IMR-90 (cell line): ENCODE measurements around the gene IL1RAPL1. TPM values are rescaled to one million over a fixed set of nuclear protein-coding genes. Genes with fewer than 3 reads are reported as not detected.

Source experiments
- ATAC-seq: fragments of 200-7000 bp; cut with Tn5 transposase; 2 replicates; pipeline ENCODE4 v1.9.1; 2020; ENCODE audit warnings: low read depth, mild to moderate bottlenecking, moderate library complexity
- BruUV-seq: library from RNA; stranded (reverse); fragments of 400-500 nt; replicated peaks from 2 replicates; lab custom pipeline; 2021; lab: Mats Ljungman, UMichigan
- CTCF ChIA-PET: fragments of 300-600 bp; formaldehyde crosslinking; extraction: SDS; loops from one replicate; lab custom pipeline; 2021; ENCODE audit warnings: antibody characterized with exemption; lab: Yijun Ruan, JAX
- POLR2A ChIA-PET: fragments of 300-600 bp; sonication (Branson Sonifier 250); formaldehyde crosslinking; loops from one replicate; lab custom pipeline; 2022; ENCODE audit warnings: antibody characterized with exemption; ENCODE audit not compliant: unreplicated experiment; lab: Charles Lee
- DNase-seq: peaks from one replicate; pipeline ENCODE4 v3.0.0; 2013
- H2AFZ ChIP-seq: replicated peaks from 2 replicates; pipeline ENCODE3; 2013; ENCODE audit warnings: low read length, mild to moderate bottlenecking; ENCODE audit not compliant: poor library complexity
- H2AK5ac ChIP-seq: 2 replicates; pipeline ENCODE4 v1.6.1; 2013; ENCODE audit warnings: low read depth, low read length, inconsistent platforms
- H2AK9ac ChIP-seq: replicated peaks from 2 replicates; pipeline ENCODE3; 2013; ENCODE audit warnings: mild to moderate bottlenecking, low read depth, low read length, moderate library complexity; ENCODE audit not compliant: poor library complexity
- H2BK120ac ChIP-seq: 2 replicates; pipeline ENCODE4 v1.6.1; 2013; ENCODE audit warnings: low read depth, low read length, inconsistent platforms
- H2BK15ac ChIP-seq: 3 replicates; pipeline ENCODE4 v1.6.1; 2013; ENCODE audit warnings: low read depth, low read length, inconsistent platforms
- H2BK20ac ChIP-seq: 2 replicates; pipeline ENCODE4 v1.6.1; 2013; ENCODE audit warnings: low read depth, mild to moderate bottlenecking, inconsistent platforms, low read length, moderate library complexity
- H2BK5ac ChIP-seq: 2 replicates; pipeline ENCODE4 v1.6.1; 2013; ENCODE audit warnings: mild to moderate bottlenecking, low read depth, low read length, inconsistent platforms; ENCODE audit not compliant: poor library complexity, severe bottlenecking
- H3K14ac ChIP-seq: replicated peaks from 2 replicates; pipeline ENCODE4 v1.6.1; 2013; ENCODE audit warnings: low read depth, low read length, inconsistent platforms
- H3K18ac ChIP-seq: 2 replicates; pipeline ENCODE4 v1.6.1; 2013; ENCODE audit warnings: low read depth, low read length, control low read depth
- H3K23ac ChIP-seq: 2 replicates; pipeline ENCODE4 v1.6.1; 2013; ENCODE audit warnings: low read depth, low read length, inconsistent platforms
- H3K27ac ChIP-seq: 2 replicates; pipeline ENCODE4 v1.5.1; 2013; ENCODE audit warnings: mild to moderate bottlenecking, control low read depth, low read length; ENCODE audit not compliant: insufficient read depth
- H3K27me3 ChIP-seq: 2 replicates; pipeline ENCODE4 v1.6.1; 2013; ENCODE audit warnings: low read length; ENCODE audit not compliant: control insufficient read depth, insufficient read depth
- H3K36me3 ChIP-seq: 2 replicates; pipeline ENCODE4 v1.6.1; 2013; ENCODE audit warnings: low read length, mixed read lengths; ENCODE audit not compliant: control insufficient read depth, insufficient read depth
- H3K4ac ChIP-seq: 2 replicates; pipeline ENCODE4 v1.6.1; 2013; ENCODE audit warnings: low read depth, low read length, inconsistent platforms
- H3K4me1 ChIP-seq: 2 replicates; pipeline ENCODE4 v1.6.1; 2013; ENCODE audit warnings: low read length, mixed read lengths; ENCODE audit not compliant: control insufficient read depth, insufficient read depth
- H3K4me2 ChIP-seq: 2 replicates; pipeline ENCODE4 v1.6.1; 2013; ENCODE audit warnings: low read depth, mild to moderate bottlenecking, control low read depth, low read length, moderate library complexity
- H3K4me3 ChIP-seq: 2 replicates; pipeline ENCODE4 v1.5.1; 2013; ENCODE audit warnings: low read depth, mild to moderate bottlenecking, control low read depth, low read length, moderate library complexity; ENCODE audit not compliant: insufficient read depth
- H3K56ac ChIP-seq: 2 replicates; pipeline ENCODE4 v1.6.1; 2013; ENCODE audit warnings: low read length, inconsistent platforms; ENCODE audit not compliant: insufficient read depth; ENCODE audit errors: extremely low read depth
- H3K79me1 ChIP-seq, 2 experiments: 2 replicates each; pipeline ENCODE4 v1.6.1; 2013; ENCODE audit warnings: low read length in 2 of 2, inconsistent platforms in 1 of 2, low read depth in 1 of 2
- H3K9ac ChIP-seq: 2 replicates; pipeline ENCODE4 v1.6.1; 2013; ENCODE audit warnings: low read depth, low read length, control low read depth
- H3K9me1 ChIP-seq: 2 replicates; pipeline ENCODE4 v1.6.1; 2013; ENCODE audit warnings: low read length, inconsistent platforms; ENCODE audit not compliant: insufficient read depth
- H3K9me3 ChIP-seq: 2 replicates; pipeline ENCODE4 v1.6.1; 2013; ENCODE audit warnings: low read length; ENCODE audit not compliant: control insufficient read depth, insufficient read depth
- H4K20me1 ChIP-seq: 2 replicates; pipeline ENCODE4 v1.6.1; 2013; ENCODE audit warnings: low read length, inconsistent platforms; ENCODE audit not compliant: insufficient read depth
- H4K5ac ChIP-seq: 2 replicates; pipeline ENCODE4 v1.6.1; 2013; ENCODE audit warnings: mild to moderate bottlenecking, low read depth, low read length, control low read depth
- H4K8ac ChIP-seq, 2 experiments: 2 replicates each; pipeline ENCODE4 v1.6.1; 2013; ENCODE audit warnings: low read depth in 2 of 2, low read length in 2 of 2, control low read depth in 1 of 2, inconsistent platforms in 1 of 2
- H4K91ac ChIP-seq: 2 replicates; pipeline ENCODE4 v1.6.1; 2013; ENCODE audit warnings: low read depth, low read length, inconsistent platforms; ENCODE audit not compliant: insufficient read depth
- BHLHE40 ChIP-seq: fragments of 150-350 bp; IDR thresholded peaks from 2 replicates; pipeline ENCODE4 v1.6.1; 2016; ENCODE audit warnings: mild to moderate bottlenecking, low read depth, low read length
- ELK1 ChIP-seq: fragments of 150-350 bp; IDR thresholded peaks from 2 replicates; pipeline ENCODE4 v1.6.1; 2016; ENCODE audit warnings: low read depth, mild to moderate bottlenecking, low read length, moderate library complexity, borderline replicate concordance
- FOS ChIP-seq: fragments of 150-350 bp; IDR thresholded peaks from 2 replicates; pipeline ENCODE4 v1.6.1; 2016; ENCODE audit warnings: low read depth, low read length
- MAFK ChIP-seq: IDR thresholded peaks from 2 replicates; pipeline ENCODE4 v1.6.1; 2012; ENCODE audit warnings: low read depth, low read length, improper control_type of control experiment
- MXI1 ChIP-seq: IDR thresholded peaks from 2 replicates; pipeline ENCODE4 v1.6.1; 2012; ENCODE audit warnings: low read depth, mild to moderate bottlenecking, low read length, moderate library complexity, borderline replicate concordance
- NFE2L2 ChIP-seq: fragments of 150-350 bp; IDR thresholded peaks from 2 replicates; pipeline ENCODE4 v1.6.1; 2016; ENCODE audit warnings: low read depth, mild to moderate bottlenecking, low read length
- POLR2A ChIP-seq: IDR thresholded peaks from 2 replicates; pipeline ENCODE4 v1.6.1; 2012; ENCODE audit warnings: mild to moderate bottlenecking, low read depth, low read length
- RAD21 ChIP-seq: IDR thresholded peaks from 2 replicates; pipeline ENCODE4 v1.6.1; 2012; ENCODE audit warnings: low read length, improper control_type of control experiment
- RCOR1 ChIP-seq: IDR thresholded peaks from 2 replicates; pipeline ENCODE4 v1.6.1; 2012; ENCODE audit warnings: mild to moderate bottlenecking, low read length, improper control_type of control experiment; ENCODE audit not compliant: insufficient replicate concordance
- RFX5 ChIP-seq: IDR thresholded peaks from 2 replicates; pipeline ENCODE4 v1.8.0; 2012; ENCODE audit warnings: low read depth, mild to moderate bottlenecking, low read length, moderate library complexity
- SMC3 ChIP-seq: fragments of 150-350 bp; IDR thresholded peaks from 2 replicates; pipeline ENCODE4 v1.6.1; 2016; ENCODE audit warnings: low read depth, mild to moderate bottlenecking, antibody characterized with exemption, low read length, moderate library complexity
- USF2 ChIP-seq: fragments of 150-350 bp; IDR thresholded peaks from 2 replicates; pipeline ENCODE4 v1.6.1; 2017; ENCODE audit warnings: mild to moderate bottlenecking, antibody characterized with exemption, low read length, low read depth
- WGBS, 2 experiments: methylation state at CpG; one replicate each; pipeline versions ENCODE4 v1.1.5 to v1.1.7; 2013; ENCODE audit warnings: missing lambda C conversion rate in 2 of 2; ENCODE audit not compliant: insufficient read length in 1 of 2; ENCODE audit errors: extremely low coverage in 2 of 2; 5-methylcytosine and 5-hydroxymethylcytosine counted together
- dilution Hi-C: fragments of 300-500 bp; cut with HindIII; formaldehyde crosslinking; loops from one replicate; pipeline ENCODE4 v1.14.3; 2018; ENCODE audit warnings: low sequenced_read_pairs; ENCODE audit not compliant: unreplicated experiment
- in situ Hi-C: fragments of 300-500 bp; cut with MboI; formaldehyde crosslinking; loops from 3 replicates; pipeline ENCODE4 v1.14.3; 2019; ENCODE audit warnings: low sequenced_read_pairs, inconsistent platforms, mixed read lengths
- intact Hi-C: fragments of 100-400 bp; cut with micrococcal nuclease; formaldehyde crosslinking; loops from 2 replicates; pipeline ENCODE4 v1.10.0; 2022
- polyA plus RNA-seq, 3 experiments: library from polyadenylated mRNA; depleted of rRNA; stranded (reverse); fragments of >200 nt; gene quantifications; 2 replicates each; pipeline ENCODE4 v1.2.3, GENCODE V29; 2012; ENCODE audit warnings: low replicate concordance in 1 of 3
- total RNA-seq: library from RNA; depleted of rRNA; stranded (reverse); fragments of >200 nt; gene quantifications from 2 replicates; pipeline ENCODE4 v1.2.3, GENCODE V29; 2012
- TF ChIP-seq, protein P1 (sequence below): conservative IDR thresholded peaks from 2 replicates; pipeline ENCODE4 v1.5.1; 2012; ENCODE audit warnings: mild to moderate bottlenecking, low read depth, low read length, improper control_type of control experiment

IL1RAPL1 gene
- total and polyA plus RNA-seq, 2 of the 4 experiments (the other 2 are of a cell fraction): 1.5 to 9.0 TPM

DNA sequence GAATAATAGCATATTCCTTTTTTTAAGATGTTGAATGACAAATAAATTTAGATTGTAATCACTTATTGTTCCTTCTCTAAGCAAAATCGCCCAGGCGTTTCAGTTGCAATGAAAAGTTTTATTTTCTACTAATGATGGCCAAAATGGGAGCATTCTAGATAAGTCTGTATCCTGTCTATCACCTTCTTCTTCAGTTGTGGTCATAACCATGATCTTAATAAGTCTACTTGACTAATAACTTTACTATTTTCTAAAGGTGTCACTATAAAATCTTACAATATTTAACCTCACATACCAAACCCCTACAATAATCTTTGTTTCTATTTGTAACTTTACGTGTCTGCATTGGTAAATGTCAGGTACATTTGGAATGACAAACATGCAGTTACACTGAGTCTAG is 904.4 kb downstream of the IL1RAPL1 start:
- intact Hi-C loops: no loop called here
- Histone ChIP-seq H3K14ac (no peak overlapping the region), H3K23ac (no peak overlapping the region), H3K9me1 (no peaks in the 10 kb centered on the region), H3K9me3 (no peaks in the 10 kb centered on the region), H4K91ac (no peak overlapping the region), H3K79me1 (no peaks in the 10 kb centered on the region), H3K9ac (no peak overlapping the region), H2AK9ac (no peak overlapping the region), H3K56ac (no peak overlapping the region), H2AFZ (no peak overlapping the region), H3K18ac (no peak overlapping the region), H2BK15ac (no peak overlapping the region), H4K5ac (no peak overlapping the region), H3K4ac (no peak overlapping the region), H2BK5ac (no peak overlapping the region), H3K4me1 (0 out of 2 replicates have a peak, but pooled peaks cover 2% of the 10 kb centered on the region), H4K8ac (no peak overlapping the region), H3K27me3 (no peaks in the 10 kb centered on the region), H2BK120ac (no peak overlapping the region), H3K36me3 (no peaks in the 10 kb centered on the region), H2AK5ac (no peak overlapping the region), H4K20me1 (no peaks in the 10 kb centered on the region), H2BK20ac (no peak overlapping the region), H3K4me2 (no peak overlapping the region), H3K4me3 (no peak overlapping the region), H3K27ac (no peak overlapping the region)
- WGBS, 2 experiments: no CpG with 5 or more reads among the region's 3 CpGs
- dilution Hi-C loops: no loop called here
- BruUV-seq: no TSS peak
- in situ Hi-C loops: no loop called here
- CTCF ChIA-PET: no interaction called here
- DNase-seq: no peak
- no peak for ATAC-seq
- TF ChIP-seq BHLHE40: no peak
- TF ChIP-seq USF2: no peak
- no peak for TF ChIP-seq FOS
- TF ChIP-seq POLR2A: no peak
- no peak for TF ChIP-seq ELK1
- no peak for TF ChIP-seq MXI1
- no peak for TF ChIP-seq RCOR1
- no peak for TF ChIP-seq NFE2L2
- TF ChIP-seq RAD21: no peak
- TF ChIP-seq SMC3: no peak
- no peak for TF ChIP-seq MAFK
- TF ChIP-seq RFX5: no peak
- TF ChIP-seq, protein P1, sequence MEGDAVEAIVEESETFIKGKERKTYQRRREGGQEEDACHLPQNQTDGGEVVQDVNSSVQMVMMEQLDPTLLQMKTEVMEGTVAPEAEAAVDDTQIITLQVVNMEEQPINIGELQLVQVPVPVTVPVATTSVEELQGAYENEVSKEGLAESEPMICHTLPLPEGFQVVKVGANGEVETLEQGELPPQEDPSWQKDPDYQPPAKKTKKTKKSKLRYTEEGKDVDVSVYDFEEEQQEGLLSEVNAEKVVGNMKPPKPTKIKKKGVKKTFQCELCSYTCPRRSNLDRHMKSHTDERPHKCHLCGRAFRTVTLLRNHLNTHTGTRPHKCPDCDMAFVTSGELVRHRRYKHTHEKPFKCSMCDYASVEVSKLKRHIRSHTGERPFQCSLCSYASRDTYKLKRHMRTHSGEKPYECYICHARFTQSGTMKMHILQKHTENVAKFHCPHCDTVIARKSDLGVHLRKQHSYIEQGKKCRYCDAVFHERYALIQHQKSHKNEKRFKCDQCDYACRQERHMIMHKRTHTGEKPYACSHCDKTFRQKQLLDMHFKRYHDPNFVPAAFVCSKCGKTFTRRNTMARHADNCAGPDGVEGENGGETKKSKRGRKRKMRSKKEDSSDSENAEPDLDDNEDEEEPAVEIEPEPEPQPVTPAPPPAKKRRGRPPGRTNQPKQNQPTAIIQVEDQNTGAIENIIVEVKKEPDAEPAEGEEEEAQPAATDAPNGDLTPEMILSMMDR: no peak
- POLR2A ChIA-PET: no interaction called here
